ENCODE results near the gene C5AR2. TPM values are rescaled to one million over a fixed set of nuclear protein-coding genes. Genes with fewer than 3 reads are reported as not detected.
"Not testable (repeated sequence)": the region's sequence is repeated elsewhere in the genome, so short reads cannot be mapped to it uniquely, and the experiment has no call there.

C5AR2 gene
- total and polyA plus RNA-seq, 2 donors from 2014 or later, result 2.5 to 3.0 TPM

DNA sequence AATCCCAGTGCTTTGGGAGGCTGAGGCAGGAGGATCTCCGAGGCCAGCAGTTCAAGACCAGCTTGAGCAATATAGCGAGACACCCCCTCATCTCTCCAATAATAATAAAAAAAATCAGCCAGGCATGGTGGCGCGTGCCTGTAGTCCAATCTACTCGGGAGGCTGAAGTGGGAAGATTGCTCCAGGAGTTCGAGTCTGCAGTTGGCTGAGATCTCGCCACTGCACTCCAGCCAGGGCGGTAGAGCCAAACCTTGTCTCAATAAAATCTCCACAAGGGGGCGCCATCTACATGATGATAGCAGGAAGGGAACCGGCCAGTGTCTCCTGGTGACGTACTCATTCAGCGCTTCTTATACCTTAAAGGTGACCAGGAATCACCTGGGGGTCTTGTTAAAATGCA is 35.9 kb upstream of the C5AR2 start:
- no peak overlapping the region for H3K4me3 ChIP-seq (ENCODE audit: low read length in 3 of 3)
- no peaks in the 10 kb centered on the region for H3K27me3 ChIP-seq (ENCODE audit: control insufficient read depth, insufficient read depth, low read length)
- H3K9me3 ChIP-seq (ENCODE audit: control insufficient read depth in 2 of 3, insufficient read depth in 1 of 3, low read length in 3 of 3), result no peaks in the 10 kb centered on the region
- FAIRE-seq (no peak), DNase-seq (peak in 4 of 5 donors; percentile 69 to 90 (median 78))
- H3K4me1 ChIP-seq (ENCODE audit: control insufficient read depth in 2 of 3, insufficient read depth in 2 of 3, low read depth in 1 of 3, low read length in 3 of 3), result no peaks in the 10 kb centered on the region
- no peaks in the 10 kb centered on the region for H3K36me3 ChIP-seq (ENCODE audit: control insufficient read depth in 2 of 3, insufficient read depth in 3 of 3, low read length in 3 of 3)
- peak; percentile 76 for TF ChIP-seq CTCF (IDR thresholded peaks at IDR 0.05; ENCODE audit: borderline replicate concordance, extremely low read depth, insufficient read depth)
- intact Hi-C loops (cut with DNase I), result loop anchor here (10.0 kb wide), 2 partner anchors 119 to 399 kb away; partner anchors contain the start of gene MEIS3
- no peak overlapping the region for H3K27ac ChIP-seq (ENCODE audit: low read depth in 2 of 2, low read length in 2 of 2)
- H3K9ac ChIP-seq (ENCODE audit: low read length in 3 of 3), result no peak overlapping the region

GRCh38 chr19:47300867-47301266 is 31.1 kb upstream of the C5AR2 start:
- H3K4me1 ChIP-seq (ENCODE audit: control insufficient read depth in 2 of 3, insufficient read depth in 2 of 3, low read depth in 1 of 3, low read length in 3 of 3); H3K9ac ChIP-seq (ENCODE audit: low read length in 3 of 3); H3K36me3 ChIP-seq (ENCODE audit: control insufficient read depth in 2 of 3, insufficient read depth in 3 of 3, low read length in 3 of 3); H3K27ac ChIP-seq (ENCODE audit: low read depth in 2 of 2, low read length in 2 of 2); H3K9me3 ChIP-seq (ENCODE audit: control insufficient read depth in 2 of 3, insufficient read depth in 1 of 3, low read length in 3 of 3); H3K4me3 ChIP-seq (ENCODE audit: low read length in 3 of 3); intact Hi-C loops (cut with DNase I); DNase-seq; FAIRE-seq; H3K27me3 ChIP-seq (ENCODE audit: control insufficient read depth, insufficient read depth, low read length): not testable (repeated sequence)

DNA sequence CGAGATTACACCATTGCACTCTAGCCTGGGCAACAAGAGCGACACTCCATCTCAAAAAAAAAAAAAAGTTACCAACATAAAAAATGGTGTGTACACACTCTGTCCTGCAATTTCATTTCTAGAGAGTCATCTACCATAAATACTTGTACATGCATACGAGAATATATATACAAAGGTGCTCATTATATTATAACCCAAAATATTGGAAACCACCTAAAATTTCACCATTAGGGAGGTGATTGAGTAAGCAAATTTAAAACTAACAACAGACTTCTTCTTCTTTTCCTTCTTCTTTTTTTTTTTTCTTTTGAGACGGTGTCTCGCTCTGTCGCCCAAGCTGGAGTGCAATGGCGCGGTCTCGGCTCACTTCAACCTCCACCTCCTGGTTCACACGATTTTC is 29.7 kb upstream of the C5AR2 start:
- H3K36me3 ChIP-seq (ENCODE audit: control insufficient read depth in 2 of 3, insufficient read depth in 3 of 3, low read length in 3 of 3), result no peaks in the 10 kb centered on the region
- intact Hi-C loops (cut with DNase I), result no loop called here
- no peak for FAIRE-seq

DNA sequence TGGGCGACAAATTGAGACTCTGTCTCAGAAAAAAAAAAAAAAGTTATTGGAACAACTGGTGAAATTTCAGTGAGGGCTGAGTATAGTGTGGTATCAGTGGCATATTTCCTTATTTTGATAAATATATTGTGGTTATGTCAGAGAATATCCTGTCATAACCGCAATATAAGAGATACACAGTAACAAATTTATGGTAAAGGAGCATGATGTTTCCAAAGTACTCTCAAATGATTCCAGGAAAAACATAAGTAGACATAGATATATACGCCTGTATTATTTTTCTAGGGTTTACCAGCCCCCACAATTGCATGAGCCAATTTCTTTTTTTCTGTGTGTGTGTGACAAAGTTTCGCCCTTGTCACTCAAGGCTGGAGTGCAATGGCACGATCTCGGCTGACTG is 28.0 kb upstream of the C5AR2 start:
- no peaks in the 10 kb centered on the region for H3K4me1 ChIP-seq (ENCODE audit: control insufficient read depth in 2 of 3, insufficient read depth in 2 of 3, low read depth in 1 of 3, low read length in 3 of 3)
- H3K27ac ChIP-seq (ENCODE audit: low read depth in 2 of 2, low read length in 2 of 2), result no peak overlapping the region
- no peaks in the 10 kb centered on the region for H3K27me3 ChIP-seq (ENCODE audit: control insufficient read depth, insufficient read depth, low read length)
- FAIRE-seq (no peak), DNase-seq (no peak)
- H3K4me3 ChIP-seq (ENCODE audit: low read length in 3 of 3), result no peak overlapping the region
- H3K36me3 ChIP-seq (ENCODE audit: control insufficient read depth in 2 of 3, insufficient read depth in 3 of 3, low read length in 3 of 3), result no peaks in the 10 kb centered on the region
- TF ChIP-seq CTCF (IDR thresholded peaks at IDR 0.05; ENCODE audit: borderline replicate concordance, extremely low read depth, insufficient read depth), result no peak
- intact Hi-C loops (cut with DNase I), result no loop called here
- H3K9me3 ChIP-seq (ENCODE audit: control insufficient read depth in 2 of 3, insufficient read depth in 1 of 3, low read length in 3 of 3), result no peaks in the 10 kb centered on the region
- H3K9ac ChIP-seq (ENCODE audit: low read length in 3 of 3), result no peak overlapping the region

More for the DNA sequence above, 29.7 kb upstream of the C5AR2 start:
- DNase-seq, result no peak
- Histone ChIP-seq H3K27ac (ENCODE audit: low read depth in 2 of 2, low read length in 2 of 2) (no peak overlapping the region), H3K4me1 (ENCODE audit: control insufficient read depth in 2 of 3, insufficient read depth in 2 of 3, low read depth in 1 of 3, low read length in 3 of 3) (no peaks in the 10 kb centered on the region), H3K27me3 (ENCODE audit: control insufficient read depth, insufficient read depth, low read length) (no peaks in the 10 kb centered on the region), H3K9ac (ENCODE audit: low read length in 3 of 3) (no peak overlapping the region), H3K4me3 (ENCODE audit: low read length in 3 of 3) (no peak overlapping the region), H3K9me3 (ENCODE audit: control insufficient read depth in 2 of 3, insufficient read depth in 1 of 3, low read length in 3 of 3) (no peaks in the 10 kb centered on the region)
- no peak for TF ChIP-seq CTCF (IDR thresholded peaks at IDR 0.05; ENCODE audit: borderline replicate concordance, extremely low read depth, insufficient read depth)

Data from kidney (tissue), 14 donors.